Measurements from ENCODE around the gene PPP6R2.
A peak's percentile ranks its signal among the peaks of the same experiment; 100 is the strongest.

The PPP6R2 gene

DNA sequence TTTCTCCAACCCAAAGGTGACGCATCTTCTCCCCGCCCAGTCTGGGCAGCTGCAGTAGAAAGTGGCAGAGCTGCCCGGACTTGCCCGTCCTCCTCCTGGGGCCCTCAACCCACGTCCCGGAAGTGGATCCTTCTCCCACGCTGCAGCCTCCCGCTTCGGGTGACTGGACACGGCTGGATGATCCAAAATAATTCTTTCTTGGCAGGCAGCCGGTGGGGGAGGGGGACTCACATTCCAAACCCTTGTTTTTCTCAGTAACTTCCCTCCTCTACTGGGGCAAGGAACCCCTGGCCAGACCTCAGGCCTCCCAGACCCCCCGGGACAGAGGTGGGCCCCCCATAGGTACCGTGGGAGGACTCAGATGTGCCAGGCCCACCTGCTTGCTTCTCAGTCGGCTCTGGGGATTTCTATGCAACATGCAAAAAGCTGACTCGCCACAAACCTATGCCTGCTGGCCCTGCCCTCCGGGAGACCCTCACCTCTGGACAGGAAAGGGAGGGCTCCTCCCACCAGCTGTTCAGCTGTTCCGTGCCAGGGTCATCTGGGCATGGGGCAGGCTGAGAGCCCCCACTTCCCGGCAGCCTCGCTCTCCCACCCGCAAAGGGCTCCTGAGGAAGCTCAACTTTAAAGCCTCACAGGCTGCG is 37.1 kb upstream of the PPP6R2 start (continued):
- TF ChIP-seq ZNF529 (tag by site-specific recombination; IDR thresholded peaks at IDR 0.05; ENCODE audit: insufficient replicate concordance): no peak
- no peak for TF ChIP-seq ZNF132 (tag by site-specific recombination; IDR thresholded peaks at IDR 0.05; ENCODE audit: borderline replicate concordance)
- 0 out of 2 replicates have a peak, but pooled peaks have one; percentile 44 for TF ChIP-seq ZNF121 (tag by site-specific recombination; IDR thresholded peaks at IDR 0.05)
- no peak for TF ChIP-seq ZNF544 (tag by site-specific recombination; IDR thresholded peaks at IDR 0.05)
- TF ChIP-seq, protein P1, sequence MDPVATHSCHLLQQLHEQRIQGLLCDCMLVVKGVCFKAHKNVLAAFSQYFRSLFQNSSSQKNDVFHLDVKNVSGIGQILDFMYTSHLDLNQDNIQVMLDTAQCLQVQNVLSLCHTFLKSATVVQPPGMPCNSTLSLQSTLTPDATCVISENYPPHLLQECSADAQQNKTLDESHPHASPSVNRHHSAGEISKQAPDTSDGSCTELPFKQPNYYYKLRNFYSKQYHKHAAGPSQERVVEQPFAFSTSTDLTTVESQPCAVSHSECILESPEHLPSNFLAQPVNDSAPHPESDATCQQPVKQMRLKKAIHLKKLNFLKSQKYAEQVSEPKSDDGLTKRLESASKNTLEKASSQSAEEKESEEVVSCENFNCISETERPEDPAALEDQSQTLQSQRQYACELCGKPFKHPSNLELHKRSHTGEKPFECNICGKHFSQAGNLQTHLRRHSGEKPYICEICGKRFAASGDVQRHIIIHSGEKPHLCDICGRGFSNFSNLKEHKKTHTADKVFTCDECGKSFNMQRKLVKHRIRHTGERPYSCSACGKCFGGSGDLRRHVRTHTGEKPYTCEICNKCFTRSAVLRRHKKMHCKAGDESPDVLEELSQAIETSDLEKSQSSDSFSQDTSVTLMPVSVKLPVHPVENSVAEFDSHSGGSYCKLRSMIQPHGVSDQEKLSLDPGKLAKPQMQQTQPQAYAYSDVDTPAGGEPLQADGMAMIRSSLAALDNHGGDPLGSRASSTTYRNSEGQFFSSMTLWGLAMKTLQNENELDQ (tag by site-specific recombination; IDR thresholded peaks at IDR 0.05; ENCODE audit: low read depth): no peak
- TF ChIP-seq, protein P2, sequence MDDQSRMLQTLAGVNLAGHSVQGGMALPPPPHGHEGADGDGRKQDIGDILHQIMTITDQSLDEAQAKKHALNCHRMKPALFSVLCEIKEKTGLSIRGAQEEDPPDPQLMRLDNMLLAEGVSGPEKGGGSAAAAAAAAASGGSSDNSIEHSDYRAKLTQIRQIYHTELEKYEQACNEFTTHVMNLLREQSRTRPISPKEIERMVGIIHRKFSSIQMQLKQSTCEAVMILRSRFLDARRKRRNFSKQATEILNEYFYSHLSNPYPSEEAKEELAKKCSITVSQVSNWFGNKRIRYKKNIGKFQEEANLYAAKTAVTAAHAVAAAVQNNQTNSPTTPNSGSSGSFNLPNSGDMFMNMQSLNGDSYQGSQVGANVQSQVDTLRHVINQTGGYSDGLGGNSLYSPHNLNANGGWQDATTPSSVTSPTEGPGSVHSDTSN (CRISPR knock-in tag; IDR thresholded peaks at IDR 0.05): no peak; the same call in 1 of the 2 replicates
- TF ChIP-seq, protein P3, sequence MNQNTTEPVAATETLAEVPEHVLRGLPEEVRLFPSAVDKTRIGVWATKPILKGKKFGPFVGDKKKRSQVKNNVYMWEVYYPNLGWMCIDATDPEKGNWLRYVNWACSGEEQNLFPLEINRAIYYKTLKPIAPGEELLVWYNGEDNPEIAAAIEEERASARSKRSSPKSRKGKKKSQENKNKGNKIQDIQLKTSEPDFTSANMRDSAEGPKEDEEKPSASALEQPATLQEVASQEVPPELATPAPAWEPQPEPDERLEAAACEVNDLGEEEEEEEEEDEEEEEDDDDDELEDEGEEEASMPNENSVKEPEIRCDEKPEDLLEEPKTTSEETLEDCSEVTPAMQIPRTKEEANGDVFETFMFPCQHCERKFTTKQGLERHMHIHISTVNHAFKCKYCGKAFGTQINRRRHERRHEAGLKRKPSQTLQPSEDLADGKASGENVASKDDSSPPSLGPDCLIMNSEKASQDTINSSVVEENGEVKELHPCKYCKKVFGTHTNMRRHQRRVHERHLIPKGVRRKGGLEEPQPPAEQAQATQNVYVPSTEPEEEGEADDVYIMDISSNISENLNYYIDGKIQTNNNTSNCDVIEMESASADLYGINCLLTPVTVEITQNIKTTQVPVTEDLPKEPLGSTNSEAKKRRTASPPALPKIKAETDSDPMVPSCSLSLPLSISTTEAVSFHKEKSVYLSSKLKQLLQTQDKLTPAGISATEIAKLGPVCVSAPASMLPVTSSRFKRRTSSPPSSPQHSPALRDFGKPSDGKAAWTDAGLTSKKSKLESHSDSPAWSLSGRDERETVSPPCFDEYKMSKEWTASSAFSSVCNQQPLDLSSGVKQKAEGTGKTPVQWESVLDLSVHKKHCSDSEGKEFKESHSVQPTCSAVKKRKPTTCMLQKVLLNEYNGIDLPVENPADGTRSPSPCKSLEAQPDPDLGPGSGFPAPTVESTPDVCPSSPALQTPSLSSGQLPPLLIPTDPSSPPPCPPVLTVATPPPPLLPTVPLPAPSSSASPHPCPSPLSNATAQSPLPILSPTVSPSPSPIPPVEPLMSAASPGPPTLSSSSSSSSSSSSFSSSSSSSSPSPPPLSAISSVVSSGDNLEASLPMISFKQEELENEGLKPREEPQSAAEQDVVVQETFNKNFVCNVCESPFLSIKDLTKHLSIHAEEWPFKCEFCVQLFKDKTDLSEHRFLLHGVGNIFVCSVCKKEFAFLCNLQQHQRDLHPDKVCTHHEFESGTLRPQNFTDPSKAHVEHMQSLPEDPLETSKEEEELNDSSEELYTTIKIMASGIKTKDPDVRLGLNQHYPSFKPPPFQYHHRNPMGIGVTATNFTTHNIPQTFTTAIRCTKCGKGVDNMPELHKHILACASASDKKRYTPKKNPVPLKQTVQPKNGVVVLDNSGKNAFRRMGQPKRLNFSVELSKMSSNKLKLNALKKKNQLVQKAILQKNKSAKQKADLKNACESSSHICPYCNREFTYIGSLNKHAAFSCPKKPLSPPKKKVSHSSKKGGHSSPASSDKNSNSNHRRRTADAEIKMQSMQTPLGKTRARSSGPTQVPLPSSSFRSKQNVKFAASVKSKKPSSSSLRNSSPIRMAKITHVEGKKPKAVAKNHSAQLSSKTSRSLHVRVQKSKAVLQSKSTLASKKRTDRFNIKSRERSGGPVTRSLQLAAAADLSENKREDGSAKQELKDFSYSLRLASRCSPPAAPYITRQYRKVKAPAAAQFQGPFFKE (tag by site-specific recombination; IDR thresholded peaks at IDR 0.05; ENCODE audit: borderline replicate concordance): no peak
- TF ChIP-seq ZNF133 (tag by site-specific recombination; IDR thresholded peaks at IDR 0.05): no peak
- TF ChIP-seq ZNF2 (tag by site-specific recombination; IDR thresholded peaks at IDR 0.05): no peak
- no peak for TF ChIP-seq GLI2 (tag by site-specific recombination; IDR thresholded peaks at IDR 0.05; ENCODE audit: borderline replicate concordance, low read depth)
- TF ChIP-seq, protein P4, sequence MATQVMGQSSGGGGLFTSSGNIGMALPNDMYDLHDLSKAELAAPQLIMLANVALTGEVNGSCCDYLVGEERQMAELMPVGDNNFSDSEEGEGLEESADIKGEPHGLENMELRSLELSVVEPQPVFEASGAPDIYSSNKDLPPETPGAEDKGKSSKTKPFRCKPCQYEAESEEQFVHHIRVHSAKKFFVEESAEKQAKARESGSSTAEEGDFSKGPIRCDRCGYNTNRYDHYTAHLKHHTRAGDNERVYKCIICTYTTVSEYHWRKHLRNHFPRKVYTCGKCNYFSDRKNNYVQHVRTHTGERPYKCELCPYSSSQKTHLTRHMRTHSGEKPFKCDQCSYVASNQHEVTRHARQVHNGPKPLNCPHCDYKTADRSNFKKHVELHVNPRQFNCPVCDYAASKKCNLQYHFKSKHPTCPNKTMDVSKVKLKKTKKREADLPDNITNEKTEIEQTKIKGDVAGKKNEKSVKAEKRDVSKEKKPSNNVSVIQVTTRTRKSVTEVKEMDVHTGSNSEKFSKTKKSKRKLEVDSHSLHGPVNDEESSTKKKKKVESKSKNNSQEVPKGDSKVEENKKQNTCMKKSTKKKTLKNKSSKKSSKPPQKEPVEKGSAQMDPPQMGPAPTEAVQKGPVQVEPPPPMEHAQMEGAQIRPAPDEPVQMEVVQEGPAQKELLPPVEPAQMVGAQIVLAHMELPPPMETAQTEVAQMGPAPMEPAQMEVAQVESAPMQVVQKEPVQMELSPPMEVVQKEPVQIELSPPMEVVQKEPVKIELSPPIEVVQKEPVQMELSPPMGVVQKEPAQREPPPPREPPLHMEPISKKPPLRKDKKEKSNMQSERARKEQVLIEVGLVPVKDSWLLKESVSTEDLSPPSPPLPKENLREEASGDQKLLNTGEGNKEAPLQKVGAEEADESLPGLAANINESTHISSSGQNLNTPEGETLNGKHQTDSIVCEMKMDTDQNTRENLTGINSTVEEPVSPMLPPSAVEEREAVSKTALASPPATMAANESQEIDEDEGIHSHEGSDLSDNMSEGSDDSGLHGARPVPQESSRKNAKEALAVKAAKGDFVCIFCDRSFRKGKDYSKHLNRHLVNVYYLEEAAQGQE (tag by site-specific recombination; IDR thresholded peaks at IDR 0.05): no peak
- no peak for TF ChIP-seq ZNF626 (tag by site-specific recombination; IDR thresholded peaks at IDR 0.05)
- TF ChIP-seq, protein P5, sequence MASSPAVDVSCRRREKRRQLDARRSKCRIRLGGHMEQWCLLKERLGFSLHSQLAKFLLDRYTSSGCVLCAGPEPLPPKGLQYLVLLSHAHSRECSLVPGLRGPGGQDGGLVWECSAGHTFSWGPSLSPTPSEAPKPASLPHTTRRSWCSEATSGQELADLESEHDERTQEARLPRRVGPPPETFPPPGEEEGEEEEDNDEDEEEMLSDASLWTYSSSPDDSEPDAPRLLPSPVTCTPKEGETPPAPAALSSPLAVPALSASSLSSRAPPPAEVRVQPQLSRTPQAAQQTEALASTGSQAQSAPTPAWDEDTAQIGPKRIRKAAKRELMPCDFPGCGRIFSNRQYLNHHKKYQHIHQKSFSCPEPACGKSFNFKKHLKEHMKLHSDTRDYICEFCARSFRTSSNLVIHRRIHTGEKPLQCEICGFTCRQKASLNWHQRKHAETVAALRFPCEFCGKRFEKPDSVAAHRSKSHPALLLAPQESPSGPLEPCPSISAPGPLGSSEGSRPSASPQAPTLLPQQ (tag by site-specific recombination; IDR thresholded peaks at IDR 0.05): peak; percentile 90
- TF ChIP-seq, protein P6, sequence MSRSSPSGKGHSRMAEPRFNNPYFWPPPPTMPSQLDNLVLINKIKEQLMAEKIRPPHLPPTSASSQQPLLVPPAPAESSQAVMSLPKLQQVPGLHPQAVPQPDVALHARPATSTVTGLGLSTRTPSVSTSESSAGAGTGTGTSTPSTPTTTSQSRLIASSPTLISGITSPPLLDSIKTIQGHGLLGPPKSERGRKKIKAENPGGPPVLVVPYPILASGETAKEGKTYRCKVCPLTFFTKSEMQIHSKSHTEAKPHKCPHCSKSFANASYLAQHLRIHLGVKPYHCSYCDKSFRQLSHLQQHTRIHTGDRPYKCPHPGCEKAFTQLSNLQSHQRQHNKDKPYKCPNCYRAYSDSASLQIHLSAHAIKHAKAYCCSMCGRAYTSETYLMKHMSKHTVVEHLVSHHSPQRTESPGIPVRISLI (tag by site-specific recombination; IDR thresholded peaks at IDR 0.05): no peak
- no peak for TF ChIP-seq SALL2 (tag by site-specific recombination; IDR thresholded peaks at IDR 0.05; ENCODE audit: borderline replicate concordance)
- TF ChIP-seq ZNF16 (tag by site-specific recombination; IDR thresholded peaks at IDR 0.05; ENCODE audit: low read depth): no peak
- TF ChIP-seq TCF7L2 (IDR thresholded peaks at IDR 0.05; ENCODE audit: borderline replicate concordance, low read depth, low read length): no peak
- TF ChIP-seq ZNF549 (tag by site-specific recombination; IDR thresholded peaks at IDR 0.05): no peak
- TF ChIP-seq SCRT2 (tag by site-specific recombination; IDR thresholded peaks at IDR 0.05): peak; percentile 74
- no peak for TF ChIP-seq ZNF266 (tag by site-specific recombination; IDR thresholded peaks at IDR 0.05; ENCODE audit: low read depth)
- no peak for TF ChIP-seq ZNF302 (tag by site-specific recombination; IDR thresholded peaks at IDR 0.05; ENCODE audit: low read depth)
- TF ChIP-seq OVOL3 (tag by site-specific recombination; IDR thresholded peaks at IDR 0.05): no peak
- TF ChIP-seq ZNF777 (tag by site-specific recombination; IDR thresholded peaks at IDR 0.05; ENCODE audit: borderline replicate concordance): no peak
- no peak; the same call in 1 of the 2 replicates for TF ChIP-seq ZNF558 (tag by site-specific recombination; IDR thresholded peaks at IDR 0.05)
